T-cell (primary cell): Measurements from ENCODE around the gene TIMM23. TPM values are rescaled to one million over a fixed set of nuclear protein-coding genes. Genes with fewer than 3 reads are reported as not detected.
A peak's percentile ranks its signal among the peaks of the same experiment; 100 is the strongest.

Experiments
- ATAC-seq, 4 experiments: fragments of 200-7000 bp in 3 of 4; fragments of 150-1000 bp in 1 of 4; cut with Tn5 transposase; replicated peaks in 1 of 4; 1 replicate in 3 of 4; 2 replicates in 1 of 4; pipeline ENCODE4 v1.10.0; 2021; ENCODE audit warnings: moderate library complexity in 3 of 4, mild to moderate bottlenecking in 2 of 4, moderate number of reproducible peaks in 1 of 4
- CTCF ChIA-PET, 2 donors: fragments of 300-600 bp; sonication (Branson Sonifier 250); formaldehyde crosslinking; loops; one replicate each; lab custom pipeline; 2022; ENCODE audit warnings: antibody characterized with exemption in 2 of 2; lab: Charles Lee
- POLR2A ChIA-PET, 2 donors: fragments of 300-600 bp; sonication (Branson Sonifier 250); formaldehyde crosslinking; loops; one replicate each; lab custom pipeline; 2022; ENCODE audit warnings: antibody characterized with exemption in 2 of 2; lab: Charles Lee
- DNase-seq, 35 experiments: peaks; one replicate each; pipeline versions ENCODE4 v3.0.0 to v3.0.0-alpha.2; 2013 to 2023
- H3K27ac ChIP-seq: one replicate; pipeline ENCODE4 v1.5.1; 2013; ENCODE audit warnings: low read length
- H3K27me3 ChIP-seq, 2 experiments: replicated peaks in 1 of 2; 1 replicate in 1 of 2; 2 replicates in 1 of 2; pipeline versions ENCODE4 v1.6.1 to v1.7.0; 2013; ENCODE audit warnings: low read length in 1 of 2, mixed read lengths in 1 of 2; ENCODE audit not compliant: control insufficient read depth in 2 of 2, insufficient read depth in 2 of 2; ENCODE audit errors: extremely low read depth in 1 of 2
- H3K36me3 ChIP-seq, 2 donors: 1 replicate in 1 of 2; 2 replicates in 1 of 2; pipeline versions ENCODE4 v1.6.1 to v1.7.0; 2013; ENCODE audit warnings: low read length in 1 of 2; ENCODE audit not compliant: control insufficient read depth in 2 of 2, insufficient read depth in 1 of 2; ENCODE audit errors: extremely low read depth in 1 of 2
- H3K4me1 ChIP-seq, 2 experiments: 1 replicate in 1 of 2; 2 replicates in 1 of 2; pipeline versions ENCODE4 v1.6.1 to v1.7.0; 2013; ENCODE audit warnings: low read length in 2 of 2, mixed read lengths in 1 of 2; ENCODE audit not compliant: insufficient read depth in 2 of 2, control insufficient read depth in 1 of 2; ENCODE audit errors: extremely low read depth in 1 of 2
- H3K4me3 ChIP-seq, 2 donors: 1 replicate in 1 of 2; 2 replicates in 1 of 2; pipeline versions ENCODE4 v1.5.1 to v1.7.0; 2013; ENCODE audit warnings: mild to moderate bottlenecking in 2 of 2, low read length in 1 of 2, moderate library complexity in 1 of 2; ENCODE audit not compliant: control insufficient read depth in 1 of 2; ENCODE audit errors: extremely low read depth in 1 of 2
- H3K9me3 ChIP-seq: 2 replicates; pipeline ENCODE4 v1.7.0; 2013
- H3K27ac Mint-ChIP-seq, 2 donors: one replicate each; pipeline ENCODE4 v1.8.0; 2020 to 2021; ENCODE audit warnings: mild to moderate bottlenecking in 2 of 2, mixed read lengths in 2 of 2
- H3K27me3 Mint-ChIP-seq, 2 donors: one replicate each; pipeline ENCODE4 v1.8.0; 2021 to 2022; ENCODE audit warnings: mixed read lengths in 2 of 2
- H3K36me3 Mint-ChIP-seq: one replicate; pipeline ENCODE4 v1.8.0; 2021; ENCODE audit warnings: mixed read lengths
- H3K4me1 Mint-ChIP-seq, 3 donors: one replicate each; pipeline ENCODE4 v1.8.0; 2020 to 2022; ENCODE audit warnings: mixed read lengths in 3 of 3, mild to moderate bottlenecking in 1 of 3
- H3K4me3 Mint-ChIP-seq, 3 donors: one replicate each; pipeline ENCODE4 v1.8.0; 2020 to 2022; ENCODE audit warnings: mild to moderate bottlenecking in 3 of 3, mixed read lengths in 3 of 3, moderate library complexity in 3 of 3
- H3K9me3 Mint-ChIP-seq, 3 donors: one replicate each; pipeline ENCODE4 v1.8.0; 2020 to 2022; ENCODE audit warnings: mixed read lengths in 3 of 3
- WGBS: methylation state at CpG from one replicate; pipeline ENCODE4 v1.1.5; 2013; ENCODE audit warnings: missing lambda C conversion rate; ENCODE audit not compliant: insufficient coverage; 5-methylcytosine and 5-hydroxymethylcytosine counted together
- total RNA-seq, 35 experiments: library from RNA in 6 of 35; stranded (reverse) in 6 of 35; fragments of 120-200 nt in 1 of 35; gene quantifications; one replicate each; pipeline versions ENCODE4 v1.2.1 to v1.2.4 and lab custom pipeline; 2013 to 2026

TIMM23 gene
- total RNA-seq, 5 donors from 2014 or later (not counting 1 experiment from before 2014, with no cell fraction given) = 24.5 to 27.0 (median 24.8) TPM

DNA sequence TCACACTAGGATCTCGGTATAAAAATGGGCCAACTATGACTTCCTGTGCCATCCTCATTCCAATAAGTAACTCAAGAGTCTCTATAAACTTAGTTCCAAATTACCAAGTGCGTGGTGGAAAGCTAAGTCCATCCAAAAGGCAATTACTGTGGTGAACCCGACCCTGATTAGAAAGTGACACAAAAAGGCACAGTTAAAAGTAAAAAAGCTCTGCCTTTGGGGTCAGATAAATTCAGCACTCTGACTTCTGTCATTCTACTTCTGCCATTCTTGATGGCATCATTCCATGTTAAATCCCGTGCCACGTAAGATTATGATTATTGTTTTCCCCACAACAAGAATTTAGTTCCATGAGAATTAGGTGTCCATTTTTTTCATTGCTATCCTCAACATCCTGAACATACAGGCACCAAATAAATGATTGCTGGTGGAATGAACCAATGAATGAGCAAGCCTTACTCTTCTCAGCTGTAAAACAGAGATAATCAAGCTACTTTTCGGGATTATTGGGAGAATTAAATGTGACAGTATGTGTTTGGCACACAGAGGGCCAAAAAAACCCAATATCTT is 57.3 kb downstream of the TIMM23 start:
- POLR2A ChIA-PET = interaction anchor here in 1 of 2 donors (0.6 kb wide), 1 partner anchor 13 kb away, joined by 3 read pairs; no protein-coding TSS in a partner anchor
- no peak for ATAC-seq
- peak in 1 of 35 experiments; percentile 15 for DNase-seq

DNA sequence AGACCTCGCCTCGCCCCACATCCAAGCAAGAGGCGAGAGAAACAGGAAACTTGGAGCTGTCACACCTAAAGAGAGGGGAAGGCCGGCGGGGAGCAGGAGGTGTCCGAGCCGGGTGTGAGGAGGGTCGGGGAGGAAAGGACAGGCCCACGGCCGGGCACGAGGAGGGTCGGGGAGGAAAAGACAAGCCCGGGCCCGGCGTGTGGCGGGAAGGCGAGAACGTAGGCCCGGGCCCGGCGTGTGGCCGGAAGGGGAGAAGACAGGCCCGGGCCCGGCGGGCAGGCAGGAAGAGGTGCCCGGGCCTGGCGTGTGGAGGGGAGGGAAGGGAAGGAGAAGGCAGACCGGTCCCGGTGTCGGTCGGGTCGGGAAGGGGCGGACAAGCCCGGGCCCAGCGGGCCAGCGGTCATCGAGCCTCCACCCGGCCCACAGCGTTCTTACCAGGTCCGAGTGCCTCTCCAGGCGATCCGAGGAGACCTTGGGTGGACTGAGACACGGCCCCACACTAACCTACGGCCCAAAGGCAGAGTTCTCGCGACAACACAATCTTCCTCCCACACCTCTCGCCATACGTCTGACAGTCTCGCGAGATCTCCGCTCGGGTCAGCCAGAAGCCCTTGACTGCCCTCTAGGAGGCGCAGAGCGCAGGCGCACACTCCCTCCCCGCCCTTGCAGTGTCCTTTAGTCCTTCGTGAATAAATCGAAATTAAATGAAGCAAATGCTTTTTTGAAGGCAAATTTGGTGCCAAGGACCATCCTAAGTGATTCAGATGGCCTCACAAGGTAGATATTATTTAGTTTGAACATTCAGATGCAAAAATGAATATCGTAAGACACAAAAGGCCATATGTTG is 58.0 kb downstream of the TIMM23 start, which contains the start of gene NCOA4:
Gene NCOA4, minus strand, starts transcription at position 533 of the 847 bp plus-strand sequence. CDS start 13,943 bp downstream, outside the sequence.
- Mint-ChIP-seq H3K27me3 (no peaks in the 10 kb centered on the region), H3K9me3 (no peaks in the 10 kb centered on the region), H3K4me3 (peak within 1 kb of the TSS; percentile 97 to 98 (median 98)), H3K27ac (peak within 1 kb of the TSS; percentile 98), H3K4me1 (peaks cover 50 to 54% (median 53%) of the 10 kb centered on the region in 3 donors), H3K36me3 (peaks cover 3% of the 10 kb centered on the region)
- Histone ChIP-seq H3K27me3 (no peaks in the 10 kb centered on the region), H3K4me1 (peaks cover 37 to 39% of the 10 kb centered on the region in 2 experiments), H3K9me3 (no peaks in the 10 kb centered on the region), H3K27ac (peak within 1 kb of the TSS; percentile 83), H3K36me3 (peaks cover 0 to 17% of the 10 kb centered on the region in 2 donors), H3K4me3 (peak within 1 kb of the TSS; percentile 75 to 90)
- peak; percentile 85 to 99 (median 94) for DNase-seq
- WGBS = under 1% methylated on average over 54 of the region's 59 CpGs
- ChIA-PET CTCF (interaction anchor here (1.0 to 2.7 kb wide), 5 partner anchors 9 to 780 kb away, joined by 3 to 13 read pairs (median 6); no protein-coding TSS in a partner anchor), POLR2A (no interaction called here)
- ATAC-seq = peak; percentile 97 to 98 (median 97)

More for the DNA sequence above, 57.3 kb downstream of the TIMM23 start:
- H3K36me3 ChIP-seq = peaks cover 0 to 17% of the 10 kb centered on the region in 2 donors
- H3K27me3 ChIP-seq = no peaks in the 10 kb centered on the region
- Mint-ChIP-seq H3K27ac (peak overlapping the region; percentile 98), H3K36me3 (peaks cover 3% of the 10 kb centered on the region), H3K27me3 (no peaks in the 10 kb centered on the region), H3K4me1 (peaks cover 58 to 62% (median 60%) of the 10 kb centered on the region in 3 donors), H3K9me3 (no peaks in the 10 kb centered on the region), H3K4me3 (peak overlapping the region; percentile 97 to 98 (median 98))
- peak overlapping the region; percentile 83 for H3K27ac ChIP-seq
- WGBS = 29% methylated on average over 2 of the region's 6 CpGs
- peaks cover 40 to 45% of the 10 kb centered on the region in 2 experiments for H3K4me1 ChIP-seq
- no peaks in the 10 kb centered on the region for H3K9me3 ChIP-seq
- CTCF ChIA-PET = interaction anchor here (0.6 to 2.7 kb wide), 8 partner anchors 8 to 779 kb away, joined by 3 to 13 read pairs (median 6); no protein-coding TSS in a partner anchor
- H3K4me3 ChIP-seq = peak overlapping the region; percentile 75 to 90

DNA sequence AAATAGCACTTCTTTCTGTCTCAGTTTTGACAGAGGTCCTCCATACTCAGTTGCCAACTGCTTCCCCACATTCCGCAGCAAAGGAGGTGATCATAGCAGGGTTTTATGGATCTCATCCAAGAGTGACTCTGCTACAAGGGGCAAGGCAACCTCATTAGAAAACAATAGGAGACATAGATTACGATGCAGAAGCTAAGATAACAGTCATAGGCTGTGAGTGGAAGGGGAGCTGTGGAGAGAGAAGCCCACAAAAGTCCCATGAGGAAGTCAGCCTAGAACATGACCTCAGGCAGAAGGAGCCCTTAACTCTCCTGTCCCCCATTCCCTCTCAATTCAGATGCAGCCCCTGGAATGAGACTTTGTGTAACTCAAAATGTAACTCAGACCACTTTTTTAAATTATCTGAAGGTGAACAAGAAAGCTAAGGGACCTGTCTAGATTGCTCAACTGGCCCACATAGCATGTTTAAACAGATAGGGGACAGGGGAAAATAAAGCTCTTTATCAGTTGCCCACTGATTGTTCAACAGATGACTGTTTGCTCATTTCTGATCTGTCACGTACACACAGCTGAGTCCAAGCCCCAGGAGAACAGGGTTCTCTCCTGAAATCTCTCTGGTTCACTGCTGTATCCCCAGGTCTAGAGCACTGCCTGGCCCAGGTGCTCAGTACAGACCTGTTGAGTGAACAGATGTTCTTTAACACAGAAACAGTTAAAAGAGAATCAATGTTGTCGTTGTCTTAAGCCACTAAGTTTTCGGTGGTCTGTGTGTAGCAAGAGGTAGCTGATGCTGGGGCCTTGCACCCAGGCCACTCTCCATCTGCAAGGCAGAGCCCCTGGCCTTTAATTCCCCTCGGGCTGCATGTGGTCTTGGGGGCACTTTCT is 59.6 kb downstream of the TIMM23 start:
- Histone ChIP-seq H3K27ac (no peak overlapping the region), H3K27me3 (peaks cover 0 to 3% of the 10 kb centered on the region in 2 experiments), H3K36me3 (peaks cover 0 to 7% of the 10 kb centered on the region in 2 donors), H3K4me3 (no peak overlapping the region), H3K9me3 (no peaks in the 10 kb centered on the region), H3K4me1 (peaks cover 25 to 32% of the 10 kb centered on the region in 2 experiments)
- 87% methylated on average over 4 of the region's 6 CpGs for WGBS
- H3K4me1 Mint-ChIP-seq = peaks cover 36 to 41% (median 37%) of the 10 kb centered on the region in 3 donors
- no peaks in the 10 kb centered on the region for H3K27me3 Mint-ChIP-seq
- no peaks in the 10 kb centered on the region for H3K36me3 Mint-ChIP-seq
- DNase-seq (no peak), ATAC-seq (no peak)
- no peaks in the 10 kb centered on the region for H3K9me3 Mint-ChIP-seq
- ChIA-PET POLR2A (no interaction called here), CTCF (interaction anchor here (0.5 to 1.3 kb wide), 2 partner anchors 8 to 72 kb away, joined by 3 to 4 read pairs; no protein-coding TSS in a partner anchor)
- peak overlapping the region in 1 of 3 donors; percentile 48 for H3K4me3 Mint-ChIP-seq
- H3K27ac Mint-ChIP-seq = peak overlapping the region in 1 of 2 donors; percentile 13

DNA sequence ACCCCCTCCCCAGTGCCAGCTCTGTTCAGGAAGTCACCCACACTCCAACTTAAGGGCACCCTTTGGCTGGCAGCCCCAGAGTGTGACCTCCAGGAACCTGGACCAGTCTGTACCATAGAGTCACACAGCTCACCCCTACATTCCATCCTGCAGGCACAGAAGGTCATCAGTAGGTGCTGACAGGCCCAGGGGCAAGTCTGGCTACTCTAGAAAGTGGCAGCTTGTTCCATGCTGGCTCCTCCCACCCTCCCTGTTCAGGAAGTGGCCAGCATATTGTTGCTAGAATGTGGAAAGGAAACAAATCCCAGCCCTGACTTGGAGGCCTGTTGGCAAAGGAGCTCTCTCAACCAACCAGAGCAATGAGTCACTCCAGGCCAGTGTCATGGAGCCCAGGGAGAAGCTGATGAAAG is 61.3 kb downstream of the TIMM23 start:
- Mint-ChIP-seq H3K4me1 (peaks cover 20 to 24% (median 21%) of the 10 kb centered on the region in 3 donors), H3K36me3 (no peaks in the 10 kb centered on the region), H3K4me3 (no peak overlapping the region), H3K27ac (no peak overlapping the region), H3K9me3 (no peaks in the 10 kb centered on the region), H3K27me3 (no peaks in the 10 kb centered on the region)
- H3K9me3 ChIP-seq = no peaks in the 10 kb centered on the region
- ATAC-seq = no peak
- H3K4me1 ChIP-seq = peaks cover 13 to 22% of the 10 kb centered on the region in 2 experiments
- DNase-seq = no peak
- H3K4me3 ChIP-seq = no peak overlapping the region
- no peak overlapping the region for H3K27ac ChIP-seq
- peaks cover 0 to 3% of the 10 kb centered on the region in 2 experiments for H3K27me3 ChIP-seq
- H3K36me3 ChIP-seq = no peaks in the 10 kb centered on the region
- POLR2A ChIA-PET = no interaction called here
- CTCF ChIA-PET = interaction anchor here in 1 of 2 donors (0.5 kb wide), 1 partner anchor 60 kb away, joined by 5 read pairs; no protein-coding TSS in a partner anchor

DNA sequence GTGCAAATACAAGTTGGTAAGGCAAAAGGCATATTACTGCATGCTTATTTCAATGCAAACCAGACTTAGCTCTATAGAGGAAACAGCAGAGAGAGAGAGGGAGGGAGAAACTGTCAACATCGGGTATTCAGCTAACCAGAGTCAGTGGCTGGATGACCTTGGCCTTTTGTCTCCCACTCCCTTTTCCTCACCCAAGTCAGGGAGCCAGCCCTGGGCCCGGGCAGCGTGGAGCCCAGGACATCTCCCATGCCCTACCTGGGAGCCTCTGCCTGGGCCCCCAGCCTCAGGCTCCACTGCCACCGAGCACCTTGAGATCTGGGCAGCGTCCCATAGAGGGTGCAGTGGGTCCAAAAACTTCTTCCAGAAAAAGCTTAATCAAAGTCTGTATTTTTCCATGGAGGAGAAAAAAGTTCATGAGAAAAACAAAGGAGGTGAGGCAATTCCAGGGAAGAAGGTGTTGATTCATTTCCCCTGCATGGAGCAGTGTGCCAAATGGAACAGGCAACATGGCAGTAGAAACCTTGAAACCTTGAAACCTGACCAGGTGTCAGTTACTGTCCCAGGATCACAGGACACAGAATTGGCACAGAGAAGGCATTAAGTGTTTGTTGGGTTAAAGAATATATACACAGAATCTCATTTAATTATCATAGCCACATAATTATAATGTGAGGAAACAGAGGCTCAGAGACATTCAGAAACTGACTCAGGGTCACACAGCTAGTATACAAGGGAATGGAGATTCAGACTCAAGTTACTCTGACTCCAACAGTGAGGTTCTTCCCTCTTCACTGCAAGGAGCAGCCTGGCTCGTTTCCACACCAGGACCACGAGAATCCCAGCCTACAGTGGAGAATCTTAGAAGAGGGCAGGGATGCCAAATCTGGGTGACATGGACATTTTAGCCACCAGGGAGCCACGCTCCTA is 63.9 kb downstream of the TIMM23 start:
- DNase-seq (no peak), ATAC-seq (no peak)
- Mint-ChIP-seq H3K9me3 (no peaks in the 10 kb centered on the region), H3K4me1 (peaks cover 3 to 4% (median 3%) of the 10 kb centered on the region in 3 donors), H3K27ac (no peak overlapping the region), H3K27me3 (peaks cover 0 to 2% of the 10 kb centered on the region in 2 donors), H3K4me3 (no peak overlapping the region), H3K36me3 (no peaks in the 10 kb centered on the region)
- POLR2A ChIA-PET = no interaction called here
- no peak overlapping the region for H3K27ac ChIP-seq
- no peaks in the 10 kb centered on the region for H3K9me3 ChIP-seq
- H3K36me3 ChIP-seq = no peaks in the 10 kb centered on the region
- peaks cover 0 to 2% of the 10 kb centered on the region in 2 experiments for H3K4me1 ChIP-seq
- WGBS = no CpG with 5 or more reads among the region's 8 CpGs
- CTCF ChIA-PET = no interaction called here
- no peak overlapping the region for H3K4me3 ChIP-seq
- peaks cover 0 to 3% of the 10 kb centered on the region in 2 experiments for H3K27me3 ChIP-seq
